GM12878 (cell line): ENCODE data around the gene TCHP. TPM values are rescaled to one million over a fixed set of nuclear protein-coding genes. Genes with fewer than 3 reads are reported as not detected.

Experiments used
- ATAC-seq: fragments of 200-7000 bp; cut with Tn5 transposase; 3 replicates; pipeline ENCODE4 v1.9.1; 2020; ENCODE audit warnings: mild to moderate bottlenecking, moderate library complexity
- BruUV-seq: library from RNA; stranded (reverse); fragments of 400-500 nt; replicated peaks from 2 replicates; lab custom pipeline; 2021; lab: Mats Ljungman, UMichigan
- CTCF ChIA-PET: fragments of 300-600 bp; sonication (Branson Sonifier 250); formaldehyde crosslinking; extraction: SDS; loops from one replicate; lab custom pipeline; 2021; ENCODE audit warnings: inconsistent platforms; lab: Yijun Ruan, JAX
- POLR2A ChIA-PET: fragments of 350-600 bp; formaldehyde crosslinking; extraction: SDS; loops from one replicate; lab custom pipeline; 2021; ENCODE audit warnings: inconsistent platforms; lab: Charles Lee
- RAD21 ChIA-PET: fragments of 300-600 bp; sonication (Branson Sonifier 250); formaldehyde crosslinking; loops from one replicate; lab custom pipeline; 2023; ENCODE audit warnings: antibody characterized with exemption; ENCODE audit not compliant: unreplicated experiment; lab: Charles Lee
- SMC1A ChIA-PET: fragments of 300-600 bp; sonication (Branson Sonifier 250); formaldehyde crosslinking; loops from one replicate; lab custom pipeline; 2023; ENCODE audit not compliant: unreplicated experiment, uncharacterized antibody; lab: Charles Lee
- DNase-seq: peaks from one replicate; pipeline ENCODE4 v3.0.0-alpha.2; 2011; ENCODE audit warnings: low read depth, low spot score
- FAIRE-seq: peaks from 3 replicates; lab custom pipeline; 2011; peaks lifted over from hg19 to GRCh38; lab: Jason Lieb, UNC
- H2AFZ ChIP-seq: 2 replicates; pipeline ENCODE4 v1.6.0; 2011; ENCODE audit warnings: low read depth, low read length, control low read depth; ENCODE audit not compliant: control insufficient read depth
- H3K27ac ChIP-seq: 2 replicates; pipeline ENCODE4 v1.5.1; 2011; ENCODE audit warnings: control low read depth; ENCODE audit not compliant: control insufficient read depth, insufficient read depth
- H3K27me3 ChIP-seq, 2 experiments: replicated peaks in 1 of 2; 2 replicates each; pipeline versions ENCODE4 v1.6.0 to v1.6.1; 2011; ENCODE audit warnings: low read length in 1 of 2; ENCODE audit not compliant: control insufficient read depth in 2 of 2, insufficient read depth in 2 of 2
- H3K36me3 ChIP-seq, 2 experiments: 2 replicates each; pipeline ENCODE4 v1.5.1; 2011; ENCODE audit warnings: low read length in 1 of 2; ENCODE audit not compliant: control insufficient read depth in 2 of 2, insufficient read depth in 2 of 2
- H3K4me1 ChIP-seq: 2 replicates; pipeline ENCODE4 v1.6.1; 2011; ENCODE audit warnings: mild to moderate bottlenecking, low read length, moderate library complexity, mixed read lengths; ENCODE audit not compliant: control insufficient read depth, insufficient read depth
- H3K4me2 ChIP-seq: 2 replicates; pipeline ENCODE4 v1.6.0; 2011; ENCODE audit warnings: control low read depth; ENCODE audit not compliant: control insufficient read depth, insufficient read depth
- H3K4me3 ChIP-seq: fragments of 200-600 bp; sonication (generic); 2 replicates; pipeline ENCODE4 v1.5.1; 2016
- H3K79me2 ChIP-seq: 2 replicates; pipeline ENCODE4 v1.6.0; 2011; ENCODE audit warnings: low read length; ENCODE audit not compliant: control insufficient read depth, insufficient read depth
- H3K9ac ChIP-seq: 2 replicates; pipeline ENCODE4 v1.8.0; 2011; ENCODE audit warnings: low read length, control low read depth, mixed read lengths; ENCODE audit not compliant: control insufficient read depth, insufficient read depth
- H3K9me3 ChIP-seq: replicated peaks from 3 replicates; pipeline ENCODE4 v1.5.1; 2011; ENCODE audit warnings: mild to moderate bottlenecking, low read length; ENCODE audit not compliant: control insufficient read depth, insufficient read depth
- H4K20me1 ChIP-seq: 2 replicates; pipeline ENCODE4 v1.6.0; 2011; ENCODE audit not compliant: control insufficient read depth, insufficient read depth
- ETV6 ChIP-seq, 2 experiments: fragments of 450-650 bp in 1 of 2; IDR thresholded peaks in 1 of 2; conservative IDR thresholded peaks in 1 of 2; 2 replicates each; pipeline ENCODE4 v1.6.1; 2014; ENCODE audit warnings: antibody characterized with exemption in 1 of 2, borderline replicate concordance in 1 of 2, low read depth in 1 of 2, mild to moderate bottlenecking in 1 of 2, moderate library complexity in 1 of 2
- MEF2B ChIP-seq: fragments of 450-650 bp; IDR thresholded peaks from 2 replicates; pipeline ENCODE4 v1.6.1; 2018; ENCODE audit warnings: mild to moderate bottlenecking, moderate library complexity; ENCODE audit not compliant: partially characterized antibody, poor library complexity, severe bottlenecking
- NFXL1 ChIP-seq: fragments of 450-650 bp; IDR thresholded peaks from 2 replicates; pipeline ENCODE4 v1.6.1; 2017; ENCODE audit warnings: antibody characterized with exemption, mild to moderate bottlenecking, borderline replicate concordance
- NFYA ChIP-seq: IDR thresholded peaks from 2 replicates; pipeline ENCODE4 v1.6.1; 2011; ENCODE audit warnings: low read depth, mild to moderate bottlenecking, low read length, improper control_type of control experiment, borderline replicate concordance
- SIN3A ChIP-seq: IDR thresholded peaks from 2 replicates; pipeline ENCODE4 v1.6.1; 2012; ENCODE audit warnings: low read depth, low read length, improper control_type of control experiment
- SRF ChIP-seq, 2 experiments: IDR thresholded peaks; 2 replicates each; pipeline ENCODE4 v1.6.1; 2011; ENCODE audit warnings: low read depth in 2 of 2, low read length in 2 of 2, mild to moderate bottlenecking in 1 of 2, moderate library complexity in 1 of 2
- WGBS: methylation state at CpG from one replicate; pipeline ENCODE4 v1.1.6; 2016; ENCODE audit warnings: low lambda C conversion rate; ENCODE audit not compliant: insufficient replicate concordance, insufficient coverage; ENCODE audit errors: missing lambda C conversion rate; 5-methylcytosine and 5-hydroxymethylcytosine counted together
- in situ Hi-C: fragments of 300-500 bp; cut with MboI; formaldehyde crosslinking; loops from 9 replicates; pipeline ENCODE4 v1.14.3; 2018; ENCODE audit warnings: mixed read lengths
- intact Hi-C: fragments of 100-400 bp; cut with micrococcal nuclease; formaldehyde crosslinking; loops from one replicate; pipeline ENCODE4 v1.14.2; 2022; ENCODE audit not compliant: unreplicated experiment
- polyA plus RNA-seq, 11 experiments: library from polyadenylated mRNA; depleted of rRNA in 4 of 11; unstranded in 6 of 11; stranded (reverse) in 5 of 11; fragments of >200 nt; fragmentation: Nextera tagmentation in 4 of 11; fragmentation: Illumina TruSeq in 1 of 11; extraction: Ambion mirVana in 4 of 11; extraction: Trizol in 1 of 11; gene quantifications; 1 replicate in 1 of 11; 2 replicates in 10 of 11; pipeline versions ENCODE4 v1.2.1 to v1.2.3, GENCODE V29; 2011 to 2016; ENCODE audit warnings: inconsistent platforms in 2 of 11, missing spikeins in 2 of 11, low read depth in 1 of 11
- total RNA-seq, 4 experiments: library from RNA; depleted of rRNA in 3 of 4; stranded (reverse); fragments of >200 nt in 3 of 4; fragmentation: Illumina TruSeq in 1 of 4; extraction: Trizol in 1 of 4; gene quantifications; 2 replicates each; pipeline versions ENCODE4 v1.2.1 to v1.2.3, GENCODE V29; 2013 to 2021
- TF ChIP-seq, protein P1 (sequence below): IDR thresholded peaks from 2 replicates; pipeline ENCODE4 v1.6.1; 2012; ENCODE audit warnings: mild to moderate bottlenecking, low read depth, low read length
- TF ChIP-seq, protein P2 (sequence below), 3 experiments: IDR thresholded peaks in 2 of 3; conservative IDR thresholded peaks in 1 of 3; 2 replicates each; pipeline ENCODE4 v1.5.1; 2011; ENCODE audit warnings: low read depth in 3 of 3, low read length in 3 of 3, mild to moderate bottlenecking in 3 of 3, control low read depth in 2 of 3, moderate library complexity in 2 of 3, inconsistent platforms in 1 of 3, mixed read lengths in 1 of 3; ENCODE audit not compliant: control insufficient read depth in 2 of 3, insufficient read depth in 1 of 3; ENCODE audit errors: extremely low read depth in 1 of 3

The TCHP gene
- total and polyA plus RNA-seq, 10 of the 15 experiments (the other 5 are each of a cell fraction or from before 2014, with no cell fraction given), result 4.8 to 18.6 (median 15.0) TPM

DNA sequence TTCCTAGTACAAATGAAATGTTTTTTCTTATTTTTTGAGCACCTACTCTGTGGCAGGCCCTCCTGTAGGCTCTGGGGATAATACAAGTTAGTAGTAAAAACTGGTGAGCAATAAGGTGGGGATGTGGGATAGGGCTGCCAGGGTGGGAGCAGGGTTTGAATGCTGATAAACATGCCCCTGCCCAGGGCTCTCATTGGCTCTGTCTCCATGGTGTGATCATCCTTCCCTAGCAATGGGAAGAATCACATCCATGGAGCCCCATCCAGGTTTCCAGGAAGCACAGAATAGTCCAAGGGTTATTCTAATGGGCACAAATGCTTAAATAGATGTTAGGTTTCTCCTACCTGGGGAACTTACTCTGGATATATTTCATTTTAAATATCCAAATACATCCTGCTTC, 50.6 kb downstream of the TCHP start (continued):
- TF ChIP-seq, protein P1, sequence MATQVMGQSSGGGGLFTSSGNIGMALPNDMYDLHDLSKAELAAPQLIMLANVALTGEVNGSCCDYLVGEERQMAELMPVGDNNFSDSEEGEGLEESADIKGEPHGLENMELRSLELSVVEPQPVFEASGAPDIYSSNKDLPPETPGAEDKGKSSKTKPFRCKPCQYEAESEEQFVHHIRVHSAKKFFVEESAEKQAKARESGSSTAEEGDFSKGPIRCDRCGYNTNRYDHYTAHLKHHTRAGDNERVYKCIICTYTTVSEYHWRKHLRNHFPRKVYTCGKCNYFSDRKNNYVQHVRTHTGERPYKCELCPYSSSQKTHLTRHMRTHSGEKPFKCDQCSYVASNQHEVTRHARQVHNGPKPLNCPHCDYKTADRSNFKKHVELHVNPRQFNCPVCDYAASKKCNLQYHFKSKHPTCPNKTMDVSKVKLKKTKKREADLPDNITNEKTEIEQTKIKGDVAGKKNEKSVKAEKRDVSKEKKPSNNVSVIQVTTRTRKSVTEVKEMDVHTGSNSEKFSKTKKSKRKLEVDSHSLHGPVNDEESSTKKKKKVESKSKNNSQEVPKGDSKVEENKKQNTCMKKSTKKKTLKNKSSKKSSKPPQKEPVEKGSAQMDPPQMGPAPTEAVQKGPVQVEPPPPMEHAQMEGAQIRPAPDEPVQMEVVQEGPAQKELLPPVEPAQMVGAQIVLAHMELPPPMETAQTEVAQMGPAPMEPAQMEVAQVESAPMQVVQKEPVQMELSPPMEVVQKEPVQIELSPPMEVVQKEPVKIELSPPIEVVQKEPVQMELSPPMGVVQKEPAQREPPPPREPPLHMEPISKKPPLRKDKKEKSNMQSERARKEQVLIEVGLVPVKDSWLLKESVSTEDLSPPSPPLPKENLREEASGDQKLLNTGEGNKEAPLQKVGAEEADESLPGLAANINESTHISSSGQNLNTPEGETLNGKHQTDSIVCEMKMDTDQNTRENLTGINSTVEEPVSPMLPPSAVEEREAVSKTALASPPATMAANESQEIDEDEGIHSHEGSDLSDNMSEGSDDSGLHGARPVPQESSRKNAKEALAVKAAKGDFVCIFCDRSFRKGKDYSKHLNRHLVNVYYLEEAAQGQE, result no peak
- TF ChIP-seq SRF (IDR thresholded peaks at IDR 0.05; ENCODE audit: low read depth in 2 of 2, low read length in 2 of 2) (no peak), NFYA (no peak)

DNA sequence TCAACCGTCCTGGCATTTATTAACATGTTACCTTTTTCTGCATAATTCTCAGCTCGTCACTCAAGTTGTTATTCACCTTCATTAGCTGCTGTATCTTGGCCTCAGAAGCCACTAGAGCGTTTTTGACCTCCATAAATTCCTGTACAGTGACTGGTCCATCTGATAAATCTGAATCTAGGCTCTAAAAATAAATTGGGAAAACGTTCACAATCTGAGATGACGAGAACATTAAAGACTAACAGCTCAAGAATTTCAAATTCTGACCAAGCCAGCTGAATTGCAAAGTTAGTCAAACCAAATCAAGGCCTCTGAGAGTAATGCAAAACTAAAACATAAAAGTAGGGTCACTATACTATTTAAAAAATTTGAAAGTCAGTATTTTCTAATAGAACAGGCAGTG, 51.1 kb downstream of the TCHP start:
- no peaks in the 10 kb centered on the region for H3K79me2 ChIP-seq
- peaks cover 11% of the 10 kb centered on the region; the same call in 1 of the 2 replicates for H3K4me1 ChIP-seq
- no peaks in the 10 kb centered on the region for H4K20me1 ChIP-seq
- no peak overlapping the region for H3K27ac ChIP-seq
- ChIA-PET SMC1A (interaction anchor here (0.7 to 0.8 kb wide), 2 partner anchors 10 to 60 kb away, joined by 3 to 4 read pairs; no protein-coding TSS in a partner anchor), POLR2A (no interaction called here), CTCF (no interaction called here), RAD21 (no interaction called here)
- BruUV-seq, result no TSS peak
- intact Hi-C loops (no loop called here), in situ Hi-C loops (no loop called here)
- no peaks in the 10 kb centered on the region for H3K9me3 ChIP-seq
- no peak overlapping the region for H3K9ac ChIP-seq
- TF ChIP-seq ETV6 (conservative IDR thresholded peaks at IDR 0.05 in 1 of 2, IDR thresholded peaks at IDR 0.05 in 1 of 2; ENCODE audit: borderline replicate concordance in 1 of 2, low read depth in 1 of 2) (no peak), MEF2B (no peak), NFXL1 (no peak), SIN3A (no peak)
- TF ChIP-seq, protein P2, sequence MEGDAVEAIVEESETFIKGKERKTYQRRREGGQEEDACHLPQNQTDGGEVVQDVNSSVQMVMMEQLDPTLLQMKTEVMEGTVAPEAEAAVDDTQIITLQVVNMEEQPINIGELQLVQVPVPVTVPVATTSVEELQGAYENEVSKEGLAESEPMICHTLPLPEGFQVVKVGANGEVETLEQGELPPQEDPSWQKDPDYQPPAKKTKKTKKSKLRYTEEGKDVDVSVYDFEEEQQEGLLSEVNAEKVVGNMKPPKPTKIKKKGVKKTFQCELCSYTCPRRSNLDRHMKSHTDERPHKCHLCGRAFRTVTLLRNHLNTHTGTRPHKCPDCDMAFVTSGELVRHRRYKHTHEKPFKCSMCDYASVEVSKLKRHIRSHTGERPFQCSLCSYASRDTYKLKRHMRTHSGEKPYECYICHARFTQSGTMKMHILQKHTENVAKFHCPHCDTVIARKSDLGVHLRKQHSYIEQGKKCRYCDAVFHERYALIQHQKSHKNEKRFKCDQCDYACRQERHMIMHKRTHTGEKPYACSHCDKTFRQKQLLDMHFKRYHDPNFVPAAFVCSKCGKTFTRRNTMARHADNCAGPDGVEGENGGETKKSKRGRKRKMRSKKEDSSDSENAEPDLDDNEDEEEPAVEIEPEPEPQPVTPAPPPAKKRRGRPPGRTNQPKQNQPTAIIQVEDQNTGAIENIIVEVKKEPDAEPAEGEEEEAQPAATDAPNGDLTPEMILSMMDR (IDR thresholded peaks at IDR 0.05 in 2 of 3, conservative IDR thresholded peaks at IDR 0.05 in 1 of 3; ENCODE audit: control insufficient read depth in 2 of 3, extremely low read depth in 1 of 3, insufficient read depth in 1 of 3, low read depth in 3 of 3, low read length in 3 of 3), result no peak
- no peak overlapping the region for H3K4me3 ChIP-seq
- H3K27me3 ChIP-seq, result no peaks in the 10 kb centered on the region
- 83% methylated on average over 5 of the region's 5 CpGs for WGBS
- FAIRE-seq (peak; percentile 13), ATAC-seq (no peak), DNase-seq (no peak)
- H3K4me2 ChIP-seq, result no peak overlapping the region
- H2AFZ ChIP-seq, result no peak overlapping the region
- peaks cover 27 to 35% of the 10 kb centered on the region in 2 experiments for H3K36me3 ChIP-seq
